ENCODE measurements around the gene RNF10.

DNA sequence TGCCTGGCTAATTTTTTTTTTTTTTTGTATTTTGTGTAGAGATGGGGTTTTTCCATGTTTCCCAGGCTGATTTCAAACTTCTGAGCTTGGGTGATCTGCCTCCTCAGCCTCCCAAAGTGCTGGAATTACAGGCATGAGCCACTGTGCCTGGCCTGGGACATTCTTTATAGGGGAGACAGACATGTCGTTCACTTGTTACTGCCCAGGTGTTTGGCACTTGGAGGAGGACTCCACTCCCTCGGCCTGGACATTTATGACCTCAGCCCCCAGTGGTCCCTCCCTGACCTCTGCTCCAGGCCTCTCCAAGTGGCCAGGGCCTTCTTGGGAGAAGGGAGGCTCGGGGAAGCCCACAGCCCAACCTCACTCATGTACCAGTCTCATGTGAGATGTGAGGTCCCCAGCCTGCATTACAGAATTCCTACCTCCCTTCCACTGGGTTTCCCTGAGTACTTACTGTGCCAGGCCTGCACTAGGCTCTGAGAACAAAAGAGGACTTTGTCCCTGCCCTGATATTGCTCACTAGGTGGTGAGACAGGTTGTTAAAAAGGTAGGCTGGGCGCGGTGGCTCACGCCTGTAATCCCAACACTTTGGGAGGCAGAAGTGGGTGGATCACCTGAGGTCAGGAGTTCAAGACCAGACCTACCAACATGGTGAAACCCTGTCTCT, 56.7 kb downstream of the RNF10 start:
- TF ChIP-seq POLR2A (IDR thresholded peaks at IDR 0.05; ENCODE audit: extremely low read depth, insufficient read length): no peak
- TF ChIP-seq, protein P1, sequence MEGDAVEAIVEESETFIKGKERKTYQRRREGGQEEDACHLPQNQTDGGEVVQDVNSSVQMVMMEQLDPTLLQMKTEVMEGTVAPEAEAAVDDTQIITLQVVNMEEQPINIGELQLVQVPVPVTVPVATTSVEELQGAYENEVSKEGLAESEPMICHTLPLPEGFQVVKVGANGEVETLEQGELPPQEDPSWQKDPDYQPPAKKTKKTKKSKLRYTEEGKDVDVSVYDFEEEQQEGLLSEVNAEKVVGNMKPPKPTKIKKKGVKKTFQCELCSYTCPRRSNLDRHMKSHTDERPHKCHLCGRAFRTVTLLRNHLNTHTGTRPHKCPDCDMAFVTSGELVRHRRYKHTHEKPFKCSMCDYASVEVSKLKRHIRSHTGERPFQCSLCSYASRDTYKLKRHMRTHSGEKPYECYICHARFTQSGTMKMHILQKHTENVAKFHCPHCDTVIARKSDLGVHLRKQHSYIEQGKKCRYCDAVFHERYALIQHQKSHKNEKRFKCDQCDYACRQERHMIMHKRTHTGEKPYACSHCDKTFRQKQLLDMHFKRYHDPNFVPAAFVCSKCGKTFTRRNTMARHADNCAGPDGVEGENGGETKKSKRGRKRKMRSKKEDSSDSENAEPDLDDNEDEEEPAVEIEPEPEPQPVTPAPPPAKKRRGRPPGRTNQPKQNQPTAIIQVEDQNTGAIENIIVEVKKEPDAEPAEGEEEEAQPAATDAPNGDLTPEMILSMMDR (IDR thresholded peaks at IDR 0.05; ENCODE audit: low read depth, low read length): no peak
- TF ChIP-seq, protein P2, sequence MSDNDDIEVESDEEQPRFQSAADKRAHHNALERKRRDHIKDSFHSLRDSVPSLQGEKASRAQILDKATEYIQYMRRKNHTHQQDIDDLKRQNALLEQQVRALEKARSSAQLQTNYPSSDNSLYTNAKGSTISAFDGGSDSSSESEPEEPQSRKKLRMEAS (IDR thresholded peaks at IDR 0.05; ENCODE audit: low read depth, low read length): no peak
- no peak for TF ChIP-seq MYC (IDR thresholded peaks at IDR 0.05; ENCODE audit: low read depth, low read length)

All from NB4 (cell line).